Mesothelial cell of epicardium (in vitro differentiated cells): ENCODE measurements around the gene RACK1. TPM values are rescaled to one million over a fixed set of nuclear protein-coding genes. Genes with fewer than 3 reads are reported as not detected.

ENCODE experiments used
- DNase-seq, 2 experiments: peaks; one replicate each; pipeline ENCODE4 v3.0.0; 2021; ENCODE audit warnings: low spot score in 2 of 2; ENCODE audit not compliant: unreplicated experiment in 2 of 2
- H3K27ac Mint-ChIP-seq: 2 replicates; pipeline ENCODE4 v1.8.0; 2021; ENCODE audit warnings: mixed read lengths
- H3K27me3 Mint-ChIP-seq: 2 replicates; pipeline ENCODE4 v1.8.0; 2021; ENCODE audit warnings: low read depth, mixed read lengths
- H3K36me3 Mint-ChIP-seq: 2 replicates; pipeline ENCODE4 v1.8.0; 2021; ENCODE audit warnings: mixed read lengths
- H3K4me1 Mint-ChIP-seq: 2 replicates; pipeline ENCODE4 v1.8.0; 2021; ENCODE audit warnings: mixed read lengths
- H3K4me3 Mint-ChIP-seq: 2 replicates; pipeline ENCODE4 v1.8.0; 2021; ENCODE audit warnings: mild to moderate bottlenecking, moderate library complexity, mixed read lengths
- H3K9me3 Mint-ChIP-seq: 2 replicates; pipeline ENCODE4 v1.8.0; 2021; ENCODE audit warnings: mixed read lengths
- CTCF ChIP-seq: fragments of 200-600 bp; sonication (generic); IDR thresholded peaks from one replicate; pipeline ENCODE4 v1.5.0; 2021; ENCODE audit warnings: antibody characterized with exemption; ENCODE audit not compliant: unreplicated experiment
- total RNA-seq: library from RNA; stranded (reverse); gene quantifications from 3 replicates; pipeline ENCODE4 v1.2.1, GENCODE V29; 2021

RACK1 gene
- total RNA-seq, 1 donor from 2014 or later, result 2,008 TPM

DNA sequence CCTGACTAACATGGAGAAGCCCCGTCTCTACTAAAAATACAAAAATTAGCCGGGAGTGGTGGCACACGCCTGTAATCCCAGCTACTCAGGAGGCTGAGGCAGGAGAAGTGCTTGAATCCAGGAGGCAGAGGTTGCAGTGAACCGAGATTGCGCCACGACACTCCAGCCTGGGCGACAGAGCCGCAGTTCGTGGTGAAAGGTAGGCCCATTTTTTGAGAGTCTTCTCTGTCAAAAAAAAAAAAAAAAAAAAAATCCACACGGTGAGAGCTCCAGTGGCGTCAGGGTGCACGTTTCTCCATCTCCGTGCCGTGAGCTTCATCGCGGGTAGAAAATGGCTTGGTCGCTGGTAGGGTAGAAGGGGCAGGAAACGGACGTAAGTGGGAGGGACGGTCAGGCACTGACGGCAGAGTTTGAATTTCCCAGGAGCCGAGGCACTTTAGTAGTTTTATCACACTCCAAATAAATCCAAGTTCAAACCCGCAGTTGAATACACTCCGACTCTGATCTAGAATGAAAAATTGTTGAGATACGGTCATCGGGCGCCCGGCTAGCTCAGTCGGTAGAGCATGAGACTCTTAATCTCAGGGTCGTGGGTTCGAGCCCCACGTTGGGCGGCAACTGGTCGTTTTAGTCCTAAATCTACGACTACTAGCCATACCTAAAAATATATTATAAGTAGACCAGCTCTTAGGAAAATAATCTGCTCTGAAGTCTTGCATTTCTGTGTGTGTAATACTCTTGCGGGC lies 36.3 kb downstream of the RACK1 start:
- Mint-ChIP-seq H3K9me3 (no peaks in the 10 kb centered on the region), H3K27me3 (peaks cover 39% of the 10 kb centered on the region)

DNA sequence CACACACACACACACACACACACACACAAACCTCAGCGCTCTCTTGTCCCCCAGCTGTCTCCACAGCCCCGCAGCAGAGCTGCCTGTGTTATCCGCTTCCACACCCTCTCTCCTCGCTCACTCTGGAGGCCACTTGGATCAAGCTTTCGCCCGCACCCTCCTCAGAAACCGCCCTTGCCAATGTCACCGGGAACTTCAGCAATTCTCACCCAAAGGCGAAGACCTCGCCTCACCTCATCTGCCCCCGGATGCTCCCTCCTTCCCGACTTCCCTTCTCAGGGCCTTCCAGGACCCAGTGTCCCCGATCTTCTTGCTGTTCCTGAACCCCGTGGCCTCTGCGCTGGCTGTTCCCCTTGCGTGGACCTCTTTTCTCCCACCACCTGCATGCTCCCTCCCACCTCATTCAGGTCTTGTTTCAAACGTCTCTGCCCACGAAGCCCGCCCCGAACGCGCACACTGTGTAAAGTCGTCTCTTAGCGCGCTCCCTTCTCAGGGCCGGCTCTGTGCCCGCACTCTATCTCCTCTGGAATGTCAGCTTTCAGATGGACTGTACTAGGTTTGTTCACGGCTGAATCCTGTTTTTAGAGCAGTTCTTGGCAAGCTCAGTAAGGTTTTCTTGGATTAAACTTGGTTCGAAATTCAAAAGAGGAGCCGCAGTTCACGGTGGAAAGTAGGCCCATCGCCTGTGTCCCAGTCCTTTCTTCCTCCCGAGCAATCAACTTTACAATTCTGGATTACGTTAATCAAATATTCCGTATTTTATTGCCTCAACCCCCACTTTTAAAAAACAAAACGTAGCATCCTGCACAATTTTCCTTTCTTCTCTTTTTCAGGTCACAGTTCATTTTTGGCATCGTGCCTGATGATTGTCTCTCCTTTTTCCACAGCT lies 37.7 kb downstream of the RACK1 start:
- Mint-ChIP-seq H3K4me1 (peaks cover 18% of the 10 kb centered on the region), H3K4me3 (peak overlapping the region; percentile 73), H3K36me3 (no peaks in the 10 kb centered on the region), H3K9me3 (no peaks in the 10 kb centered on the region), H3K27me3 (peaks cover 50% of the 10 kb centered on the region), H3K27ac (peak overlapping the region; percentile 94)
- no peak for DNase-seq
- TF ChIP-seq CTCF, result no peak

More for the DNA sequence above, 36.3 kb downstream of the RACK1 start:
- H3K27ac Mint-ChIP-seq, result peak overlapping the region; percentile 94
- peaks cover 22% of the 10 kb centered on the region for H3K4me1 Mint-ChIP-seq
- no peak for TF ChIP-seq CTCF
- H3K36me3 Mint-ChIP-seq, result no peaks in the 10 kb centered on the region
- peak in 1 of 2 experiments; percentile 65 for DNase-seq
- H3K4me3 Mint-ChIP-seq, result peak overlapping the region; percentile 73

GRCh38 chr5:181204826-181205760 lies 38.6 kb downstream of the RACK1 start, which contains the start of gene TRIM7:
Gene TRIM7, minus strand, starts transcription at chr5:181205196. Its CDS starts 86 bp downstream, at chr5:181205110.
- Mint-ChIP-seq H3K4me3 (peak within 1 kb of the TSS; percentile 75), H3K9me3 (no peaks in the 10 kb centered on the region), H3K36me3 (no peaks in the 10 kb centered on the region), H3K27me3 (peaks cover 59% of the 10 kb centered on the region), H3K27ac (peak within 1 kb of the TSS; percentile 94), H3K4me1 (peaks cover 18% of the 10 kb centered on the region)
- DNase-seq, result no peak
- no peak for TF ChIP-seq CTCF

DNA sequence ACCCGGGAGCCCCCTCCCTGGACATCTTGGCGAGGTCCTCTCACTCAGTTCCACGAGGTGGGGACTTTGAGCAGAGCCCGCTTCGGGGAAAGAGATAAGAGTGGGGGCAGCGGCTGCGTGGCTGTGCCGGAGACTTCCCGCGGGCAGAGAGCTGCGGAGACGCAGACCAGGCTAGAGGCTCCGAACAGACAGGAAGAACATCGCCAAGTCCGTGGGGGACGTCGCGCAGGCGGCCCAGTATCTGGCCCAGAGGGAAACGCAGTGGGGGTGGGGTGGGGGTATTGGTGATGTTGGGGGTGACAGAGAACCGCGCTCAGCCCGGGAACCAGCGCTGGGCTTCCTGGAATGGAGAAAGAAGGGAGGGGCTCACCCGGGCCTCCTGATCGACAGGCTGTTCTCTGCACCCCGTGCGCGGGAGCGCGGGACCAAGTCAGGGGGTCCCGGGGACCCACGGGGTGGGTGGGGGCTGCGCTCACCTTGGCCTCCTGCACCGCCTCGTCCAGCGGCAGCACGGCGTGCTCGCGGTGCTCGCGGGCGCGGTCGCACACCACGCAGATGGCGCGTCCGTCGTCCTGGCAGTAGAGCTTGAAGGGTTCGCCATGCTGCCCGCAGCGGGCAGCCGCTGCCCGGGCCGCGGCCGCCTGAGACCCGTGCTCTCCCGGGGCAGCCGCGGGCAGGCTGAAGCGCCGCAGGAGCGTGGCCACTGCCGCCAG lies 39.4 kb downstream of the RACK1 start:
- Mint-ChIP-seq H3K27ac (no peak overlapping the region), H3K4me3 (peak overlapping the region; percentile 75), H3K4me1 (peaks cover 18% of the 10 kb centered on the region), H3K36me3 (no peaks in the 10 kb centered on the region), H3K27me3 (peaks cover 66% of the 10 kb centered on the region), H3K9me3 (no peaks in the 10 kb centered on the region)
- no peak for TF ChIP-seq CTCF
- DNase-seq, result no peak

DNA sequence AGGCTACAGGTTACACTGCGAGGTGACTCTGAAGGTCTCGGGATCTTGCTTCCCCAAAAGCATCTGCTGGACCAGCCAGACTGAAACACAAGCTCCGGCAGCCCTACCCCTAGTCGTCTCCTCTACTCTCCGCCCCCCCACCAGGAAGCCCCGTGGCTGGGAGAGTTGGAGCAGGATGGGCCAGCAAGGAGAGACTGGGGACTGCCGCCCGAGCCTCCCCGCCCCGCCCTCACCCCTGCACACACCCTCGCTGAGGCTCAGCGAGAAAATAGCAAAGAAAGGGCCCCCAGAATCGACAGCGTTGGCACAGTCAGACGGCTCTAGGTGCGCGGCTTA lies 40.0 kb downstream of the RACK1 start:
- Mint-ChIP-seq H3K4me3 (peak overlapping the region; percentile 75), H3K9me3 (no peaks in the 10 kb centered on the region), H3K4me1 (peaks cover 18% of the 10 kb centered on the region), H3K27me3 (peaks cover 68% of the 10 kb centered on the region), H3K36me3 (no peaks in the 10 kb centered on the region), H3K27ac (no peak overlapping the region)
- TF ChIP-seq CTCF, result no peak
- no peak for DNase-seq
